K562 (cell line): ENCODE measurements around the gene TLX3. TPM values are rescaled to one million over a fixed set of nuclear protein-coding genes. Genes with fewer than 3 reads are reported as not detected.

Experiments
- ATAC-seq: fragments of 200-7000 bp; cut with Tn5 transposase; 3 replicates; pipeline ENCODE4 v1.9.1; 2020; ENCODE audit warnings: moderate library complexity
- BruUV-seq: library from RNA; stranded (reverse); fragments of 400-500 nt; replicated peaks from 2 replicates; lab custom pipeline; 2021; lab: Mats Ljungman, UMichigan
- CTCF ChIA-PET: fragments of 300-600 bp; formaldehyde crosslinking; extraction: SDS; loops from one replicate; lab custom pipeline; 2021; ENCODE audit warnings: low intra/inter-chr PET ratio; lab: Yijun Ruan, JAX
- POLR2A ChIA-PET: fragments of 300-600, 350-650 bp; sonication (Branson Sonifier 250); formaldehyde crosslinking; extraction: SDS; loops from one replicate; lab custom pipeline; 2021; ENCODE audit warnings: antibody characterized with exemption, inconsistent platforms; lab: Yijun Ruan, JAX
- DNase-seq, 4 experiments: peaks; one replicate each; pipeline versions ENCODE4 v3.0.0 to v3.0.0-alpha.2; 2011 to 2018; ENCODE audit warnings: low spot score in 3 of 4, mixed read lengths in 3 of 4; ENCODE audit errors: extremely low read depth in 1 of 4
- FAIRE-seq: peaks from 2 replicates; lab custom pipeline; 2011; peaks lifted over from hg19 to GRCh38; lab: Jason Lieb, UNC
- H2AFZ ChIP-seq: 2 replicates; pipeline ENCODE4 v1.6.0; 2011; ENCODE audit warnings: low read depth, low read length, control low read depth, inconsistent platforms
- H3K27ac ChIP-seq: fragments of 200-600 bp; 3 replicates; pipeline ENCODE4 v1.8.0; 2011; ENCODE audit warnings: low read depth, mild to moderate bottlenecking, control low read depth, inconsistent platforms, low read length, moderate library complexity, mixed read lengths; ENCODE audit errors: extremely low read depth
- H3K27me3 ChIP-seq, 2 experiments: fragments of 300-600 bp in 1 of 2; 2 replicates in 1 of 2; 3 replicates in 1 of 2; pipeline versions ENCODE4 v1.6.0 to v1.8.0; 2011; ENCODE audit warnings: inconsistent platforms in 2 of 2, low read length in 2 of 2, mild to moderate bottlenecking in 1 of 2, mixed read lengths in 1 of 2, moderate library complexity in 1 of 2; ENCODE audit not compliant: control insufficient read depth in 2 of 2, insufficient read depth in 2 of 2
- H3K36me3 ChIP-seq: fragments of 300-600 bp; 3 replicates; pipeline ENCODE4 v1.8.0; 2011; ENCODE audit warnings: mild to moderate bottlenecking, low read length, inconsistent platforms; ENCODE audit not compliant: control insufficient read depth, insufficient read depth
- H3K4me1 ChIP-seq, 2 experiments: fragments of 200-600 bp in 1 of 2; replicated peaks in 1 of 2; 2 replicates in 1 of 2; 3 replicates in 1 of 2; pipeline versions ENCODE4 v1.5.1 to v1.8.0; 2011; ENCODE audit warnings: inconsistent platforms in 2 of 2, low read length in 2 of 2, mild to moderate bottlenecking in 1 of 2, mixed read lengths in 1 of 2, moderate library complexity in 1 of 2; ENCODE audit not compliant: control insufficient read depth in 2 of 2, insufficient read depth in 2 of 2
- H3K4me2 ChIP-seq: 2 replicates; pipeline ENCODE4 v1.6.1; 2011; ENCODE audit warnings: low read length, control low read depth, inconsistent platforms, mixed read lengths; ENCODE audit not compliant: insufficient read depth
- H3K4me3 ChIP-seq: fragments of 200-600 bp; sonication (generic), shearing (Covaris generic); 2 replicates; pipeline ENCODE4 v1.5.1; 2016; ENCODE audit warnings: control low read depth, inconsistent platforms
- H3K79me2 ChIP-seq: fragments of 200-600 bp; 3 replicates; pipeline ENCODE4 v1.8.0; 2011; ENCODE audit warnings: low read length, inconsistent platforms; ENCODE audit not compliant: control insufficient read depth, insufficient read depth
- H3K9ac ChIP-seq, 2 experiments: 2 replicates each; pipeline versions ENCODE4 v1.6.0 to v1.6.1; 2011; ENCODE audit warnings: low read depth in 2 of 2, low read length in 2 of 2, control low read depth in 1 of 2, inconsistent platforms in 1 of 2, mild to moderate bottlenecking in 1 of 2, mixed read lengths in 1 of 2; ENCODE audit not compliant: insufficient read depth in 1 of 2
- H3K9me1 ChIP-seq: one replicate; pipeline ENCODE4 v1.6.0; 2011; ENCODE audit warnings: inconsistent platforms, mild to moderate bottlenecking, low read length, moderate library complexity; ENCODE audit not compliant: control insufficient read depth, insufficient read depth
- H3K9me3 ChIP-seq: replicated peaks from 2 replicates; pipeline ENCODE4 v1.5.1; 2011; ENCODE audit warnings: low read depth, low read length, inconsistent platforms; ENCODE audit not compliant: control insufficient read depth, insufficient read depth
- H4K20me1 ChIP-seq: replicated peaks from 2 replicates; pipeline ENCODE4 v1.6.1; 2011; ENCODE audit warnings: low read length, inconsistent platforms, mixed read lengths; ENCODE audit not compliant: control insufficient read depth, insufficient read depth
- ELF4 ChIP-seq: fragments of 450-650 bp; formaldehyde crosslinking; IDR thresholded peaks from 2 replicates; pipeline ENCODE4 v1.4.0; 2022; ENCODE audit warnings: missing genetic modification characterization
- SMC3 ChIP-seq: conservative IDR thresholded peaks from 2 replicates; pipeline ENCODE4 v1.6.1; 2011; ENCODE audit warnings: low read depth, low read length, improper control_type of control experiment; ENCODE audit not compliant: insufficient read depth
- WGBS: fragments of 100-300 bp; shearing (Covaris generic); methylation state at CpG from one replicate; pipeline ENCODE4 v1.1.6; 2016; ENCODE audit warnings: low coverage, mixed read lengths; ENCODE audit not compliant: insufficient coverage; ENCODE audit errors: missing lambda C conversion rate; 5-methylcytosine and 5-hydroxymethylcytosine counted together
- in situ Hi-C: fragments of 300-500 bp; cut with MboI; formaldehyde crosslinking; loops from 4 replicates; pipeline ENCODE4 v1.15.0; 2018; ENCODE audit warnings: inconsistent platforms, mixed read lengths
- intact Hi-C: fragments of 100-400 bp; cut with micrococcal nuclease; formaldehyde crosslinking; loops from 2 replicates; pipeline ENCODE4 v1.14.2; 2022
- polyA plus RNA-seq, 8 experiments: library from polyadenylated mRNA; depleted of rRNA in 4 of 8; stranded (reverse) in 5 of 8; unstranded in 3 of 8; fragments of >200 nt; fragmentation: Nextera tagmentation in 2 of 8; fragmentation: Illumina TruSeq in 1 of 8; extraction: Ambion mirVana in 2 of 8; extraction: Trizol in 1 of 8; gene quantifications; 2 replicates each; pipeline versions ENCODE4 v1.2.1 to v1.2.3, GENCODE V29; 2011 to 2014; ENCODE audit warnings: inconsistent platforms in 1 of 8, missing spikeins in 1 of 8
- total RNA-seq, 7 experiments: library from RNA; depleted of rRNA in 6 of 7; stranded (reverse); fragments of >200 nt in 6 of 7; fragmentation: Illumina TruSeq in 2 of 7; extraction: Trizol in 2 of 7; gene quantifications; 2 replicates each; pipeline versions ENCODE4 v1.2.1 to v1.2.3, GENCODE V29; 2011 to 2021; ENCODE audit warnings: low replicate concordance in 1 of 7
- TF ChIP-seq, protein P1 (sequence below): fragments of 450-650 bp; formaldehyde crosslinking; IDR thresholded peaks from 2 replicates; pipeline ENCODE4 v1.4.0; 2020; ENCODE audit warnings: mild to moderate bottlenecking, moderate library complexity
- TF ChIP-seq, protein P2 (sequence below), 2 experiments: fragments of 450-650 bp; formaldehyde crosslinking in 1 of 2; IDR thresholded peaks; 2 replicates each; pipeline versions ENCODE4 v1.4.0 to v1.6.1; 2014 to 2020; ENCODE audit warnings: mild to moderate bottlenecking in 2 of 2, borderline replicate concordance in 1 of 2, low read depth in 1 of 2
- TF ChIP-seq, protein P3 (sequence below), 3 experiments: IDR thresholded peaks in 2 of 3; conservative IDR thresholded peaks in 1 of 3; 2 replicates each; pipeline ENCODE4 v1.5.1; 2011 to 2012; ENCODE audit warnings: low read length in 3 of 3, mild to moderate bottlenecking in 3 of 3, control low read depth in 2 of 3, improper control_type of control experiment in 1 of 3, inconsistent platforms in 1 of 3, low read depth in 1 of 3, mixed read lengths in 1 of 3, moderate library complexity in 1 of 3; ENCODE audit not compliant: insufficient read depth in 2 of 3
- TF ChIP-seq, protein P4 (sequence below): fragments of 450-650 bp; IDR thresholded peaks from 2 replicates; pipeline ENCODE4 v1.6.1; 2016

TLX3 gene
- total and polyA plus RNA-seq, 9 of the 15 experiments (the other 6 are each of a cell fraction or from before 2014, with no cell fraction given), result not detected

DNA sequence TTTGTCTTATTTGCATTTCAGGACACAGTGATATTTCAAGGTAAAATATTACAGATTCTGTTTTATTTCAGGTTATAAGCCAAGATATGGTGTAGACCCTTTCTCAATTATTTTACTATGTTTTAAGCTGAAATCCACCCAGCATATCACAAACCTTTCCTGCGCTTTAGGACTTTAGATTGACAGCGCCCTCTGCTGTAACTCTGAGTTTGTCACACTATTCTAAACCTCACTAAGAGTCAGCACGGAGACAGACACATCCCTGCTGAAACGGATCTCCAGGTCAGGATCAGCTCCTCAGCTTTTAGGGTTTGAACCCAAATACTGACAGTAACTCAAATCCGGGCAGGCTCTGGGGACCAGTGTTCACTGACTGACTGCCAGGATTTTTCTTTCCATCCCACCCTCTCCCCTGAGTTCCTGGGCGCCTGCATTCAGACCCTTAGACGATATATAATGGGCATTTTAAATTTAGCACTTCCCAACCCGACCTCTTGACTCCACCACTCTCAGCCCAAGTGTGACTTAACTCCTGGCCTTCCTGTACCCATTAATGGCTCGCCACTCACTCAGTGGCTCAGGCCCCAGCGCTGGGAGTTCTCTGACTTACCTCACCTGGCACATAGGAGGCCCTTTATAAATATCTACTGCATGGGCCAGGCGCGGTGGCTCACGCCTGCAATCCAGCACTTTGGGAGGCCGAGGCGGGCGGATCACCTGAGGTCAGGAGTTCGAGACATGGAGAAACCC, 33.5 kb downstream of the TLX3 start:
- Histone ChIP-seq H3K4me3 (no peak overlapping the region), H3K4me1 (no peaks in the 10 kb centered on the region), H2AFZ (no peak overlapping the region), H3K27ac (no peak overlapping the region), H3K27me3 (peaks cover 9 to 13% of the 10 kb centered on the region in 2 experiments; a peak in 4 of 5 replicates), H3K4me2 (no peak overlapping the region), H3K9me1 (no peaks in the 10 kb centered on the region), H3K79me2 (no peaks in the 10 kb centered on the region), H3K9me3 (no peaks in the 10 kb centered on the region), H3K9ac (no peak overlapping the region), H3K36me3 (no peaks in the 10 kb centered on the region), H4K20me1 (no peaks in the 10 kb centered on the region)
- DNase-seq (peak; percentile 43 to 71 (median 54)), ATAC-seq (peak; percentile 99), FAIRE-seq (peak; percentile 94)
- intact Hi-C loops, result loop anchor here (1.0 to 2.0 kb wide), 3 partner anchors 69 to 598 kb away; no protein-coding TSS in a partner anchor
- WGBS, result 4% methylated on average over 12 of the region's 17 CpGs
- in situ Hi-C loops, result no loop called here
- CTCF ChIA-PET, result interaction anchor here (1.3 to 1.4 kb wide), 3 partner anchors 70 to 703 kb away, joined by 3 to 4 read pairs (median 3); no protein-coding TSS in a partner anchor
- BruUV-seq, result no TSS peak
- POLR2A ChIA-PET, result no interaction called here
- TF ChIP-seq, protein P1, sequence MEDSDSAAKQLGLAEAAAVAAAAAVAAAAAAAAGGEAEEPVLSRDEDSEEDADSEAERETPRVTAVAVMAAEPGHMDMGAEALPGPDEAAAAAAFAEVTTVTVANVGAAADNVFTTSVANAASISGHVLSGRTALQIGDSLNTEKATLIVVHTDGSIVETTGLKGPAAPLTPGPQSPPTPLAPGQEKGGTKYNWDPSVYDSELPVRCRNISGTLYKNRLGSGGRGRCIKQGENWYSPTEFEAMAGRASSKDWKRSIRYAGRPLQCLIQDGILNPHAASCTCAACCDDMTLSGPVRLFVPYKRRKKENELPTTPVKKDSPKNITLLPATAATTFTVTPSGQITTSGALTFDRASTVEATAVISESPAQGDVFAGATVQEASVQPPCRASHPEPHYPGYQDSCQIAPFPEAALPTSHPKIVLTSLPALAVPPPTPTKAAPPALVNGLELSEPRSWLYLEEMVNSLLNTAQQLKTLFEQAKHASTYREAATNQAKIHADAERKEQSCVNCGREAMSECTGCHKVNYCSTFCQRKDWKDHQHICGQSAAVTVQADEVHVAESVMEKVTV (CRISPR knock-in tag), result peak; percentile 40; the same call in 1 of the 2 replicates
- TF ChIP-seq SMC3 (peak; percentile 65), ELF4 (CRISPR knock-in tag) (no peak)
- TF ChIP-seq, protein P2, sequence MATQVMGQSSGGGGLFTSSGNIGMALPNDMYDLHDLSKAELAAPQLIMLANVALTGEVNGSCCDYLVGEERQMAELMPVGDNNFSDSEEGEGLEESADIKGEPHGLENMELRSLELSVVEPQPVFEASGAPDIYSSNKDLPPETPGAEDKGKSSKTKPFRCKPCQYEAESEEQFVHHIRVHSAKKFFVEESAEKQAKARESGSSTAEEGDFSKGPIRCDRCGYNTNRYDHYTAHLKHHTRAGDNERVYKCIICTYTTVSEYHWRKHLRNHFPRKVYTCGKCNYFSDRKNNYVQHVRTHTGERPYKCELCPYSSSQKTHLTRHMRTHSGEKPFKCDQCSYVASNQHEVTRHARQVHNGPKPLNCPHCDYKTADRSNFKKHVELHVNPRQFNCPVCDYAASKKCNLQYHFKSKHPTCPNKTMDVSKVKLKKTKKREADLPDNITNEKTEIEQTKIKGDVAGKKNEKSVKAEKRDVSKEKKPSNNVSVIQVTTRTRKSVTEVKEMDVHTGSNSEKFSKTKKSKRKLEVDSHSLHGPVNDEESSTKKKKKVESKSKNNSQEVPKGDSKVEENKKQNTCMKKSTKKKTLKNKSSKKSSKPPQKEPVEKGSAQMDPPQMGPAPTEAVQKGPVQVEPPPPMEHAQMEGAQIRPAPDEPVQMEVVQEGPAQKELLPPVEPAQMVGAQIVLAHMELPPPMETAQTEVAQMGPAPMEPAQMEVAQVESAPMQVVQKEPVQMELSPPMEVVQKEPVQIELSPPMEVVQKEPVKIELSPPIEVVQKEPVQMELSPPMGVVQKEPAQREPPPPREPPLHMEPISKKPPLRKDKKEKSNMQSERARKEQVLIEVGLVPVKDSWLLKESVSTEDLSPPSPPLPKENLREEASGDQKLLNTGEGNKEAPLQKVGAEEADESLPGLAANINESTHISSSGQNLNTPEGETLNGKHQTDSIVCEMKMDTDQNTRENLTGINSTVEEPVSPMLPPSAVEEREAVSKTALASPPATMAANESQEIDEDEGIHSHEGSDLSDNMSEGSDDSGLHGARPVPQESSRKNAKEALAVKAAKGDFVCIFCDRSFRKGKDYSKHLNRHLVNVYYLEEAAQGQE (IDR thresholded peaks at IDR 0.05; ENCODE audit: borderline replicate concordance), result peak; percentile 53; the same call in 1 of the 2 replicates
- TF ChIP-seq, protein P2 (CRISPR knock-in tag; IDR thresholded peaks at IDR 0.05; ENCODE audit: low read depth), result no peak
- TF ChIP-seq, protein P3, sequence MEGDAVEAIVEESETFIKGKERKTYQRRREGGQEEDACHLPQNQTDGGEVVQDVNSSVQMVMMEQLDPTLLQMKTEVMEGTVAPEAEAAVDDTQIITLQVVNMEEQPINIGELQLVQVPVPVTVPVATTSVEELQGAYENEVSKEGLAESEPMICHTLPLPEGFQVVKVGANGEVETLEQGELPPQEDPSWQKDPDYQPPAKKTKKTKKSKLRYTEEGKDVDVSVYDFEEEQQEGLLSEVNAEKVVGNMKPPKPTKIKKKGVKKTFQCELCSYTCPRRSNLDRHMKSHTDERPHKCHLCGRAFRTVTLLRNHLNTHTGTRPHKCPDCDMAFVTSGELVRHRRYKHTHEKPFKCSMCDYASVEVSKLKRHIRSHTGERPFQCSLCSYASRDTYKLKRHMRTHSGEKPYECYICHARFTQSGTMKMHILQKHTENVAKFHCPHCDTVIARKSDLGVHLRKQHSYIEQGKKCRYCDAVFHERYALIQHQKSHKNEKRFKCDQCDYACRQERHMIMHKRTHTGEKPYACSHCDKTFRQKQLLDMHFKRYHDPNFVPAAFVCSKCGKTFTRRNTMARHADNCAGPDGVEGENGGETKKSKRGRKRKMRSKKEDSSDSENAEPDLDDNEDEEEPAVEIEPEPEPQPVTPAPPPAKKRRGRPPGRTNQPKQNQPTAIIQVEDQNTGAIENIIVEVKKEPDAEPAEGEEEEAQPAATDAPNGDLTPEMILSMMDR (IDR thresholded peaks at IDR 0.05 in 2 of 3, conservative IDR thresholded peaks at IDR 0.05 in 1 of 3; ENCODE audit: insufficient read depth in 2 of 3, low read depth in 1 of 3, low read length in 3 of 3), result peak; percentile 65 to 79 (median 74)
- TF ChIP-seq, protein P4, sequence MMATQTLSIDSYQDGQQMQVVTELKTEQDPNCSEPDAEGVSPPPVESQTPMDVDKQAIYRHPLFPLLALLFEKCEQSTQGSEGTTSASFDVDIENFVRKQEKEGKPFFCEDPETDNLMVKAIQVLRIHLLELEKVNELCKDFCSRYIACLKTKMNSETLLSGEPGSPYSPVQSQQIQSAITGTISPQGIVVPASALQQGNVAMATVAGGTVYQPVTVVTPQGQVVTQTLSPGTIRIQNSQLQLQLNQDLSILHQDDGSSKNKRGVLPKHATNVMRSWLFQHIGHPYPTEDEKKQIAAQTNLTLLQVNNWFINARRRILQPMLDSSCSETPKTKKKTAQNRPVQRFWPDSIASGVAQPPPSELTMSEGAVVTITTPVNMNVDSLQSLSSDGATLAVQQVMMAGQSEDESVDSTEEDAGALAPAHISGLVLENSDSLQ, result peak; percentile 35; the same call in 1 of the 2 replicates
